H1 (cell line): ENCODE measurements around the gene SKIC3. TPM values are rescaled to one million over a fixed set of nuclear protein-coding genes. Genes with fewer than 3 reads are reported as not detected.

Source experiments
- CTCF ChIA-PET: fragments of 300-600 bp; sonication (Branson Sonifier 250); formaldehyde crosslinking; loops from one replicate; lab custom pipeline; 2021; ENCODE audit not compliant: partially characterized antibody; lab: Charles Lee
- POLR2A ChIA-PET: fragments of 300-600 bp; sonication (Branson Sonifier 250); formaldehyde crosslinking; loops from one replicate; lab custom pipeline; 2021; ENCODE audit warnings: inconsistent platforms; ENCODE audit not compliant: partially characterized antibody; lab: Charles Lee
- DNase-seq, 2 experiments: peaks; one replicate each; pipeline versions ENCODE4 v3.0.0 to v3.0.0-alpha.2; 2010 to 2022; ENCODE audit warnings: low spot score in 2 of 2, low read depth in 1 of 2, mixed read lengths in 1 of 2
- FAIRE-seq: peaks from 2 replicates; lab custom pipeline; 2011; peaks lifted over from hg19 to GRCh38; lab: Jason Lieb, UNC
- H2AFZ ChIP-seq: 2 replicates; pipeline ENCODE4 v1.8.1; 2012; ENCODE audit warnings: low read length, inconsistent platforms
- H2AK5ac ChIP-seq: 2 replicates; pipeline ENCODE4 v1.6.1; 2013; ENCODE audit warnings: low read depth, low read length
- H2BK120ac ChIP-seq: replicated peaks from 2 replicates; pipeline ENCODE3; 2013; ENCODE audit warnings: low read depth, low read length, inconsistent platforms
- H2BK12ac ChIP-seq: 2 replicates; pipeline ENCODE4 v1.6.1; 2013; ENCODE audit warnings: low read depth, low read length
- H2BK15ac ChIP-seq: 2 replicates; pipeline ENCODE4 v1.6.1; 2013; ENCODE audit warnings: low read length
- H2BK20ac ChIP-seq: 2 replicates; pipeline ENCODE4 v1.6.1; 2013; ENCODE audit warnings: low read length
- H2BK5ac ChIP-seq: 2 replicates; pipeline ENCODE4 v1.6.1; 2013; ENCODE audit warnings: low read depth, low read length
- H3K14ac ChIP-seq: 2 replicates; pipeline ENCODE4 v1.6.1; 2013; ENCODE audit warnings: inconsistent platforms; ENCODE audit not compliant: insufficient read length
- H3K18ac ChIP-seq: 2 replicates; pipeline ENCODE4 v1.6.1; 2013; ENCODE audit warnings: low read length; ENCODE audit errors: extremely low read depth
- H3K23ac ChIP-seq: 2 replicates; pipeline ENCODE4 v1.6.1; 2013; ENCODE audit warnings: inconsistent platforms; ENCODE audit not compliant: insufficient read length
- H3K23me2 ChIP-seq: 2 replicates; pipeline ENCODE4 v1.6.1; 2013; ENCODE audit warnings: low read depth, low read length
- H3K27ac ChIP-seq: 2 replicates; pipeline ENCODE4 v1.6.1; 2011; ENCODE audit warnings: low read depth, low read length, inconsistent platforms
- H3K27me3 ChIP-seq, 4 experiments: replicated peaks in 1 of 4; 1 replicate in 1 of 4; 2 replicates in 3 of 4; pipeline versions ENCODE4 v1.6.1 to v1.8.1; 2011 to 2013; ENCODE audit warnings: low read length in 3 of 4, mild to moderate bottlenecking in 3 of 4, inconsistent platforms in 2 of 4, mixed read lengths in 2 of 4, moderate library complexity in 1 of 4; ENCODE audit not compliant: control insufficient read depth in 3 of 4, insufficient read depth in 3 of 4; ENCODE audit errors: extremely low read depth in 1 of 4
- H3K36me3 ChIP-seq, 4 experiments: 2 replicates each; pipeline versions ENCODE4 v1.6.1 to v1.8.1; 2011 to 2013; ENCODE audit warnings: mild to moderate bottlenecking in 4 of 4, low read length in 3 of 4, moderate library complexity in 2 of 4, control low read depth in 1 of 4, inconsistent platforms in 1 of 4; ENCODE audit not compliant: insufficient read depth in 4 of 4, control insufficient read depth in 2 of 4
- H3K4ac ChIP-seq: replicated peaks from 2 replicates; pipeline ENCODE3; 2013; ENCODE audit warnings: low read length, low read depth, mixed read lengths, inconsistent platforms; ENCODE audit not compliant: insufficient read length
- H3K4me1 ChIP-seq, 4 experiments: replicated peaks in 1 of 4; 1 replicate in 1 of 4; 2 replicates in 3 of 4; pipeline versions ENCODE4 v1.6.1 to v1.8.1; 2011 to 2013; ENCODE audit warnings: low read length in 3 of 4, inconsistent platforms in 2 of 4, mixed read lengths in 1 of 4; ENCODE audit not compliant: insufficient read depth in 4 of 4, control insufficient read depth in 3 of 4
- H3K4me2 ChIP-seq, 2 experiments: 2 replicates each; pipeline versions ENCODE4 v1.6.1 to v1.8.1; 2011 to 2013; ENCODE audit warnings: low read depth in 2 of 2, low read length in 2 of 2, control low read depth in 1 of 2, inconsistent platforms in 1 of 2, mild to moderate bottlenecking in 1 of 2; ENCODE audit not compliant: insufficient read depth in 1 of 2
- H3K4me3 ChIP-seq, 4 experiments: fragments of 200-600, 300-600 bp in 1 of 4; sonication (generic), shearing (Covaris generic), sonication (Bioruptor Twin) in 1 of 4; 2 replicates each; pipeline versions ENCODE4 v1.5.1 to v1.8.1; 2011 to 2016; ENCODE audit warnings: low read length in 4 of 4, low read depth in 3 of 4, control low read depth in 2 of 4, inconsistent platforms in 2 of 4, mild to moderate bottlenecking in 2 of 4, mixed read lengths in 1 of 4, moderate library complexity in 1 of 4; ENCODE audit not compliant: insufficient read depth in 2 of 4; ENCODE audit errors: extremely low read depth in 1 of 4
- H3K56ac ChIP-seq: replicated peaks from 2 replicates; pipeline ENCODE3; 2013; ENCODE audit warnings: low read depth, mild to moderate bottlenecking, mixed read lengths, low read length, inconsistent platforms; ENCODE audit not compliant: insufficient read length
- H3K79me1 ChIP-seq: 2 replicates; pipeline ENCODE4 v1.6.1; 2013; ENCODE audit warnings: low read depth, low read length, control low read depth
- H3K79me2 ChIP-seq, 2 experiments: 2 replicates each; pipeline versions ENCODE4 v1.6.1 to v1.8.1; 2012 to 2013; ENCODE audit warnings: low read length in 2 of 2, mild to moderate bottlenecking in 2 of 2, inconsistent platforms in 1 of 2; ENCODE audit not compliant: insufficient read depth in 2 of 2, control insufficient read depth in 1 of 2
- H3K9ac ChIP-seq, 4 experiments: replicated peaks in 1 of 4; 1 replicate in 1 of 4; 2 replicates in 3 of 4; pipeline versions ENCODE4 v1.6.1 to v1.8.1; 2011 to 2013; ENCODE audit warnings: low read depth in 3 of 4, low read length in 3 of 4, control low read depth in 2 of 4, mild to moderate bottlenecking in 2 of 4, moderate library complexity in 2 of 4, inconsistent platforms in 1 of 4; ENCODE audit errors: extremely low read depth in 1 of 4
- H3K9me3 ChIP-seq, 2 experiments: 2 replicates each; pipeline versions ENCODE4 v1.6.1 to v1.8.1; 2012 to 2013; ENCODE audit warnings: mild to moderate bottlenecking in 2 of 2, moderate library complexity in 2 of 2, control low read depth in 1 of 2, inconsistent platforms in 1 of 2, low read depth in 1 of 2, low read length in 1 of 2, mixed read lengths in 1 of 2; ENCODE audit not compliant: insufficient read depth in 2 of 2
- H4K20me1 ChIP-seq, 2 experiments: replicated peaks in 1 of 2; 2 replicates each; pipeline versions ENCODE3 to v1.8.1; 2011 to 2013; ENCODE audit warnings: inconsistent platforms in 2 of 2, low read length in 2 of 2, mild to moderate bottlenecking in 1 of 2; ENCODE audit not compliant: insufficient read depth in 2 of 2, control insufficient read depth in 1 of 2
- H4K5ac ChIP-seq: 2 replicates; pipeline ENCODE4 v1.6.1; 2013; ENCODE audit warnings: low read length, low read depth, mixed read lengths, inconsistent platforms; ENCODE audit not compliant: insufficient read length
- H4K8ac ChIP-seq: 2 replicates; pipeline ENCODE4 v1.8.0; 2013; ENCODE audit warnings: mild to moderate bottlenecking, moderate library complexity, low read length, inconsistent platforms; ENCODE audit not compliant: insufficient read depth; ENCODE audit errors: extremely low read depth
- H4K91ac ChIP-seq: replicated peaks from 2 replicates; pipeline ENCODE3; 2013; ENCODE audit warnings: low read length, mixed read lengths, inconsistent platforms; ENCODE audit not compliant: insufficient read length
- RNF2 ChIP-seq: fragments of 200-900, 300-1000 bp; sonication (generic); IDR thresholded peaks from 2 replicates; pipeline ENCODE4 v1.7.1; 2016; ENCODE audit warnings: borderline replicate concordance, low read depth, mild to moderate bottlenecking, antibody characterized with exemption, low read length; ENCODE audit not compliant: poor library complexity, severe bottlenecking; ENCODE audit errors: missing control alignments
- WGBS, 2 experiments: shearing (Covaris generic) in 1 of 2; methylation state at CpG; one replicate each; pipeline versions ENCODE4 v1.1.6 to v1.1.7; 2013 to 2015; ENCODE audit warnings: low lambda C conversion rate in 2 of 2, mixed read lengths in 2 of 2, inconsistent platforms in 1 of 2, low coverage in 1 of 2, missing lambda C conversion rate in 1 of 2; ENCODE audit not compliant: insufficient replicate concordance in 2 of 2, insufficient coverage in 1 of 2, insufficient read length in 1 of 2; ENCODE audit errors: extremely low coverage in 1 of 2, missing lambda C conversion rate in 1 of 2; 5-methylcytosine and 5-hydroxymethylcytosine counted together
- polyA plus RNA-seq, 7 experiments: library from polyadenylated mRNA; depleted of rRNA in 3 of 7; stranded (reverse) in 5 of 7; unstranded in 2 of 7; fragments of >200 nt in 5 of 7; fragments of 200-250 nt in 2 of 7; gene quantifications; 1 replicate in 5 of 7; 2 replicates in 1 of 7; 4 replicates in 1 of 7; pipeline versions ENCODE4 v1.2.1 to v1.2.3, GENCODE V29; 2011 to 2013; ENCODE audit warnings: missing spikeins in 2 of 7, mixed read lengths in 2 of 7
- total RNA-seq: library from RNA; stranded (reverse); fragmentation: NEBNext Ultra II Directional; extraction: Animal tissue kit (Norgen Biotek cat#: 25700); gene quantifications from 2 replicates; pipeline ENCODE4 v1.2.1, GENCODE V29; 2021

Gene SKIC3
- total and polyA plus RNA-seq, 2 of the 8 experiments (the other 6 are each of a cell fraction or from before 2014, with no cell fraction given) = 13.7 to 53.7 TPM

DNA sequence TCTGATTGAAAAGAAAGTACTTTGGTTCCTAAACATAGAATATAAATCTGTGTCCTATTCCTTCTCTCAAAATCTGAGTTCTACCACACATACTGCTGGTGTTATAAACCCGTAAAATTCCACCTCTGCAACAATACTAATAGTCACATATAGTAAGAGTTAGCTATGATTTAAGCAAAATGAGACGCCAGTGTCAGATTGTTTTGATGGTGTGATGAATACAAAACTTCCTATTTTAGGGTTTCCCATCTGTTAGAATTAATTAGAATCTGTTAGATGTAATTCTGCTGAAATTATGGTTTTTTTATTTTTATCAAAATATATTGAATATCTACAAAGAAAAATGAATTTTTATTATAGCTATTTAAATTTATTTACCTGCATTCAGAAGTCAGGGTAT, 26.8 kb upstream of the SKIC3 start:
- Histone ChIP-seq H4K91ac (no peak overlapping the region), H3K23me2 (no peaks in the 10 kb centered on the region), H3K9me3 (no peaks in the 10 kb centered on the region), H3K79me1 (no peaks in the 10 kb centered on the region), H3K27ac (no peak overlapping the region), H2BK15ac (no peak overlapping the region), H3K56ac (no peak overlapping the region), H3K4ac (no peak overlapping the region), H2BK20ac (no peak overlapping the region), H4K5ac (no peak overlapping the region), H3K9ac (no peak overlapping the region), H2BK5ac (no peak overlapping the region), H3K36me3 (no peaks in the 10 kb centered on the region), H2BK120ac (no peak overlapping the region), H2AK5ac (no peak overlapping the region), H4K20me1 (peaks cover 0 to 2% of the 10 kb centered on the region in 2 experiments), H3K14ac (no peak overlapping the region), H3K23ac (no peak overlapping the region), H3K4me3 (no peak overlapping the region), H3K4me2 (no peak overlapping the region), H3K27me3 (no peaks in the 10 kb centered on the region), H4K8ac (no peak overlapping the region), H3K18ac (no peak overlapping the region), H2BK12ac (no peak overlapping the region), H3K4me1 (no peaks in the 10 kb centered on the region), H2AFZ (no peak overlapping the region), H3K79me2 (no peaks in the 10 kb centered on the region)
- 91% methylated on average over 2 of the region's 2 CpGs; no CpG with 5 or more reads in 1 of the 2 experiments for WGBS, 2 experiments
- ChIA-PET CTCF (interaction anchor here (0.5 kb wide), 1 partner anchor 864 kb away, joined by 3 read pairs; no protein-coding TSS in a partner anchor), POLR2A (no interaction called here)
- FAIRE-seq (no peak), DNase-seq (no peak)
- no peak for TF ChIP-seq RNF2
